A549 (cell line): ENCODE results near the gene IGF1. TPM values are rescaled to one million over a fixed set of nuclear protein-coding genes. Genes with fewer than 3 reads are reported as not detected.

ENCODE experiments used
- ATAC-seq, 2 experiments: fragments of 200-7000 bp in 1 of 2; fragments of >200 bp in 1 of 2; cut with Nextera tagmentation in 1 of 2; cut with Tn5 transposase in 1 of 2; 3 replicates each; pipeline versions ENCODE4 v1.8.0 to v1.9.1; 2018 to 2020; ENCODE audit warnings: mild to moderate bottlenecking in 1 of 2, moderate library complexity in 1 of 2
- CTCF ChIA-PET: fragments of 300-600 bp; sonication (Branson Sonifier 250); formaldehyde crosslinking; extraction: SDS; loops from one replicate; lab custom pipeline; 2021; ENCODE audit warnings: antibody characterized with exemption, inconsistent platforms; lab: Yijun Ruan, JAX
- POLR2A ChIA-PET: fragments of 350-600 bp; formaldehyde crosslinking; extraction: SDS; loops from one replicate; lab custom pipeline; 2021; ENCODE audit warnings: antibody characterized with exemption, inconsistent platforms; lab: Yijun Ruan, JAX
- DNase-seq, 2 experiments: peaks; one replicate each; pipeline versions ENCODE4 v3.0.0 to v3.0.0-alpha.2; 2011 to 2016; ENCODE audit warnings: low read depth in 1 of 2, low spot score in 1 of 2
- FAIRE-seq: peaks from 2 replicates; lab custom pipeline; 2011; peaks lifted over from hg19 to GRCh38; lab: Jason Lieb, UNC
- H3K27ac ChIP-seq, 2 experiments: fragments of >200 bp; sonication (Bioruptor Twin); formaldehyde crosslinking; 3 replicates each; pipeline ENCODE4 v1.5.1; 2016 to 2017
- H3K4me1 ChIP-seq: fragments of >200 bp; sonication (Bioruptor Twin); formaldehyde crosslinking; 3 replicates; pipeline ENCODE4 v1.6.1; 2016
- H3K4me2 ChIP-seq: fragments of >200 bp; sonication (Bioruptor Twin); formaldehyde crosslinking; 3 replicates; pipeline ENCODE4 v1.6.1; 2016
- H3K4me3 ChIP-seq: fragments of >200 bp; sonication (Bioruptor Twin); formaldehyde crosslinking; 3 replicates; pipeline ENCODE4 v1.5.1; 2016
- H3K9me3 ChIP-seq: fragments of >200 bp; sonication (Bioruptor Twin); formaldehyde crosslinking; 3 replicates; pipeline ENCODE4 v1.6.1; 2016
- BCL3 ChIP-seq: fragments of >200 bp; sonication (Bioruptor Twin); formaldehyde crosslinking; IDR thresholded peaks from 3 replicates; pipeline ENCODE4 v1.6.1; 2016
- BHLHE40 ChIP-seq: IDR thresholded peaks from 2 replicates; pipeline ENCODE4 v1.6.1; 2012; ENCODE audit warnings: low read depth, low read length, inconsistent platforms
- CBX2 ChIP-seq: fragments of 200-600 bp; sonication (generic); IDR thresholded peaks from 2 replicates; pipeline ENCODE4 v1.6.1; 2016; ENCODE audit warnings: low read depth, mild to moderate bottlenecking, borderline replicate concordance
- CBX8 ChIP-seq: fragments of 200-600 bp; sonication (generic); IDR thresholded peaks from 2 replicates; pipeline ENCODE4 v1.6.1; 2016
- CEBPB ChIP-seq, 2 experiments: fragments of >200 bp in 1 of 2; sonication (Bioruptor Twin) in 1 of 2; formaldehyde crosslinking in 1 of 2; IDR thresholded peaks; 2 replicates each; pipeline ENCODE4 v1.6.1; 2012 to 2016
- ELK1 ChIP-seq: fragments of 150-350 bp; IDR thresholded peaks from 2 replicates; pipeline ENCODE4 v1.6.1; 2014; ENCODE audit warnings: low read depth, mild to moderate bottlenecking, low read length
- EP300 ChIP-seq, 2 experiments: fragments of >200 bp; sonication (Bioruptor Twin); formaldehyde crosslinking; IDR thresholded peaks; 2 replicates in 1 of 2; 3 replicates in 1 of 2; pipeline ENCODE4 v1.6.1; 2016 to 2017
- FOXS1 ChIP-seq: fragments of 250-450 bp; sonication (Bioruptor Pico); IDR thresholded peaks from 2 replicates; pipeline ENCODE4 v1.5.0; 2020; ENCODE audit warnings: mild to moderate bottlenecking, moderate library complexity
- HEYL ChIP-seq: fragments of 250-450 bp; sonication (Bioruptor Pico); IDR thresholded peaks from 2 replicates; pipeline ENCODE4 v1.8.0; 2021; ENCODE audit warnings: mild to moderate bottlenecking, moderate library complexity
- JUN ChIP-seq, 2 experiments: fragments of >200 bp; sonication (Bioruptor Twin); formaldehyde crosslinking; IDR thresholded peaks; 2 replicates in 1 of 2; 3 replicates in 1 of 2; pipeline ENCODE4 v1.6.1; 2016 to 2017
- JUNB ChIP-seq: fragments of >200 bp; sonication (Bioruptor Twin); formaldehyde crosslinking; IDR thresholded peaks from 2 replicates; pipeline ENCODE4 v1.6.1; 2016
- MAFK ChIP-seq: fragments of 450-650 bp; IDR thresholded peaks from 2 replicates; pipeline ENCODE4 v1.6.1; 2014; ENCODE audit not compliant: partially characterized antibody
- MAZ ChIP-seq: fragments of 150-350 bp; IDR thresholded peaks from 2 replicates; pipeline ENCODE4 v1.6.1; 2014; ENCODE audit warnings: antibody characterized with exemption, low read depth, low read length, borderline replicate concordance
- MYC ChIP-seq: IDR thresholded peaks from 2 replicates; pipeline ENCODE4 v1.6.1; 2012; ENCODE audit warnings: mild to moderate bottlenecking, inconsistent platforms, low read length, improper control_type of control experiment, borderline replicate concordance
- NR3C1 ChIP-seq: fragments of >200 bp; sonication (Bioruptor Twin); formaldehyde crosslinking; IDR thresholded peaks from 3 replicates; pipeline ENCODE4 v1.6.1; 2017
- POLR2A ChIP-seq: IDR thresholded peaks from 2 replicates; pipeline ENCODE4 v1.6.1; 2012; ENCODE audit warnings: mild to moderate bottlenecking, low read length
- RAD21 ChIP-seq, 2 experiments: fragments of >200 bp in 1 of 2; sonication (Bioruptor Twin) in 1 of 2; formaldehyde crosslinking in 1 of 2; IDR thresholded peaks in 1 of 2; conservative IDR thresholded peaks in 1 of 2; 2 replicates in 1 of 2; 3 replicates in 1 of 2; pipeline ENCODE4 v1.6.1; 2012 to 2018; ENCODE audit warnings: inconsistent platforms in 1 of 2
- REST ChIP-seq: fragments of 200-600 bp; sonication (generic); IDR thresholded peaks from 2 replicates; pipeline ENCODE4 v1.6.1; 2016; ENCODE audit warnings: antibody characterized with exemption, mild to moderate bottlenecking, moderate library complexity
- RFX5 ChIP-seq: fragments of 450-650 bp; IDR thresholded peaks from 2 replicates; pipeline ENCODE4 v1.7.1; 2014; ENCODE audit warnings: antibody characterized with exemption, mild to moderate bottlenecking, moderate library complexity
- SREBF2 ChIP-seq: fragments of 450-650 bp; IDR thresholded peaks from 2 replicates; pipeline ENCODE4 v1.6.1; 2014; ENCODE audit warnings: mild to moderate bottlenecking, moderate library complexity
- ZFP36 ChIP-seq: fragments of 450-650 bp; IDR thresholded peaks from 2 replicates; pipeline ENCODE4 v1.6.1; 2014; ENCODE audit warnings: borderline replicate concordance; ENCODE audit not compliant: partially characterized antibody
- ZSCAN20 ChIP-seq: fragments of 250-450 bp; sonication (Bioruptor Pico); IDR thresholded peaks from 2 replicates; pipeline ENCODE4 v1.8.0; 2022; ENCODE audit warnings: mild to moderate bottlenecking, moderate library complexity
- WGBS: methylation state at CpG from one replicate; pipeline ENCODE4 v1.1.6; 2017; ENCODE audit errors: missing lambda C conversion rate; 5-methylcytosine and 5-hydroxymethylcytosine counted together
- polyA plus RNA-seq, 4 experiments: library from polyadenylated mRNA; depleted of rRNA in 3 of 4; stranded (reverse); fragments of >200 nt; fragmentation: RNase III in 1 of 4; extraction: RNeasy Plus Mini Kit Qiagen cat#74134 plus additional on column Dnase treatment in 1 of 4; gene quantifications; 2 replicates in 3 of 4; 3 replicates in 1 of 4; pipeline ENCODE4 v1.2.3, GENCODE V29; 2011 to 2017

Gene IGF1
- polyA plus RNA-seq, 2 of the 4 experiments (the other 2 are of a cell fraction): 0.16 TPM; not detected in 1

DNA sequence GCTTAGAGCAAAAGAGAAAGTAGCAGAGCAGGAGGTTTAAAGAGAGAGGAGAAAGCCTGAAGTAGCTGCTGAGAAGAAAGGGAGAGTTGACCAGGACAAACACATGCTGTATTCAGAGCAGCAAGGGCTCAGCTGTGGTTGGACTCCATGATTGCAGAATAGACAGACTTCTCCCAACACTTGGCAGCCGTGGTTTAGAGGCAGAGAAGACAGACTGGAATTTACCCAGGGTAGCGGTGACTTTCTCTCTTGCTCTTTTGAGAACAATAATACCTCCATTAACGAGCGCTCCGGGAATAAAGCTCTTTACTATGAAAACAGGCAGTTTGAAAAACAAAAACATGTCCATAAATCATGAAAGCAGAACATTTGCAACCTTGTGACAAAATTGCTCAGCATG is 21.4 kb upstream of the IGF1 start (continued):
- TF ChIP-seq MYC (no peak), ZFP36 (no peak), RAD21 (conservative IDR thresholded peaks at IDR 0.05 in 1 of 2, IDR thresholded peaks at IDR 0.05 in 1 of 2) (no peak)

- no peak for FAIRE-seq
- Histone ChIP-seq H3K4me3 (no peak overlapping the region), H3K4me1 (no peaks in the 10 kb centered on the region), H3K27ac (no peak overlapping the region), H3K9me3 (peaks cover 22% of the 10 kb centered on the region), H3K4me2 (no peak overlapping the region)
- POLR2A ChIA-PET: no interaction called here
- CTCF ChIA-PET: interaction anchor here (1.1 to 1.7 kb wide), 2 partner anchors 14 to 21 kb away, joined by 3 to 5 read pairs; no protein-coding TSS in a partner anchor
- ATAC-seq: no peak
- TF ChIP-seq POLR2A (no peak), FOXS1 (CRISPR knock-in tag) (no peak), JUNB (no peak)
- WGBS: 76% methylated on average over 1 of the region's 1 CpG
- DNase-seq: no peak
Measured at GRCh38 chr12:102498471-102498870, 18.1 kb upstream of the IGF1 start.

GRCh38 chr12:102497743-102498142 is 17.4 kb upstream of the IGF1 start:
- no peak for ATAC-seq
- CTCF ChIA-PET: interaction anchor here (1.7 kb wide), 1 partner anchor 13 kb away, joined by 5 read pairs; no protein-coding TSS in a partner anchor
- POLR2A ChIA-PET: no interaction called here
- no peak for FAIRE-seq
- DNase-seq: no peak
- Histone ChIP-seq H3K4me2 (no peak overlapping the region), H3K27ac (no peak overlapping the region), H3K9me3 (peaks cover 26% of the 10 kb centered on the region), H3K4me3 (no peak overlapping the region), H3K4me1 (no peaks in the 10 kb centered on the region)
- TF ChIP-seq CEBPB (IDR thresholded peaks at IDR 0.05) (no peak), EP300 (IDR thresholded peaks at IDR 0.05) (no peak), NR3C1 (no peak), JUN (IDR thresholded peaks at IDR 0.05) (no peak), HEYL (CRISPR knock-in tag) (no peak), CBX2 (no peak), SREBF2 (no peak), ELK1 (no peak), RFX5 (no peak), CBX8 (no peak), REST (no peak), MAZ (no peak)
- 27% methylated on average over 1 of the region's 1 CpG for WGBS

DNA sequence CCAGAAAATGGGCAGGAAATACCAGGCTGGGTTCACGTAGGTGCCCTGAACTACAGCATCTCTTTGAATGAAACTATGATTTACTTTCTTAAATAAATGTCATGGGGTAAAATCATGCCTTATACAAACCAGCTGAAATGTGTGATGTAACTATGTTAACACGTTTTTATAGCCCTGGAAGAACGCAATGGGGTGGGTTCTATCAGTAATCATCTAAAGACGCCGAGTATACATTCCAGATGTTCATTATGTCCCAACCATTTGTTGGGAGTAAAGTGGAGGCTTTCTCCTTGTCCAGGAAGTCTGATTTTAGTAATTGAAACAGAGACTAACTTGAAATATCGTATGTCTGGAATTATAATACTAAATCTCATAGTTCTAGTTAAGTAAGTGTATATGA is 16.2 kb upstream of the IGF1 start:
- TF ChIP-seq REST: no peak
- no peak for TF ChIP-seq NR3C1
- TF ChIP-seq MAFK: no peak
- no peak for TF ChIP-seq SREBF2
- no peak for TF ChIP-seq JUNB
- no peak for TF ChIP-seq ZSCAN20 (CRISPR knock-in tag)
- no peak for TF ChIP-seq BCL3
- TF ChIP-seq HEYL (CRISPR knock-in tag): no peak
- no peak for TF ChIP-seq CBX8
- TF ChIP-seq BHLHE40: no peak
- no peak for DNase-seq
- 44% methylated on average over 6 of the region's 6 CpGs for WGBS
- Histone ChIP-seq H3K9me3 (peaks cover 26% of the 10 kb centered on the region), H3K4me1 (no peaks in the 10 kb centered on the region), H3K27ac (no peak overlapping the region), H3K4me2 (no peak overlapping the region), H3K4me3 (no peak overlapping the region)
- ChIA-PET POLR2A (no interaction called here), CTCF (interaction anchor here (1.7 kb wide), 1 partner anchor 12 kb away, joined by 5 read pairs; no protein-coding TSS in a partner anchor)
- no peak for FAIRE-seq
- no peak for ATAC-seq
